WTC11 (cell line): Measurements from ENCODE around the gene CSRP3.

Source experiments
- ELF4 ChIP-seq: sonication (generic); formaldehyde crosslinking; IDR thresholded peaks from 2 replicates; pipeline ENCODE4 v1.8.1; 2022; ENCODE audit warnings: low read depth, mild to moderate bottlenecking, moderate library complexity, missing genetic modification reagents
- MYBL2 ChIP-seq: sonication (generic); formaldehyde crosslinking; IDR thresholded peaks from 2 replicates; pipeline ENCODE4 v1.8.1; 2023; ENCODE audit warnings: mild to moderate bottlenecking, moderate library complexity, missing genetic modification reagents
- NFYB ChIP-seq: sonication (generic); formaldehyde crosslinking; conservative IDR thresholded peaks from 2 replicates; pipeline ENCODE4 v1.8.0; 2022; ENCODE audit warnings: low read depth, missing genetic modification reagents
- SMAD3 ChIP-seq: sonication (generic); formaldehyde crosslinking; IDR thresholded peaks from 2 replicates; pipeline ENCODE4 v1.8.0; 2022; ENCODE audit warnings: missing genetic modification reagents, mild to moderate bottlenecking, borderline replicate concordance
- SP1 ChIP-seq: sonication (generic); formaldehyde crosslinking; conservative IDR thresholded peaks from 2 replicates; pipeline ENCODE4 v1.8.1; 2022; ENCODE audit warnings: missing genetic modification reagents
- ZBTB21 ChIP-seq: sonication (generic); formaldehyde crosslinking; IDR thresholded peaks from 2 replicates; pipeline ENCODE4 v1.8.1; 2023; ENCODE audit warnings: mild to moderate bottlenecking, missing genetic modification reagents, borderline replicate concordance
- TF ChIP-seq, protein P1 (sequence below): sonication (generic); formaldehyde crosslinking; IDR thresholded peaks from 2 replicates; pipeline ENCODE4 v1.8.1; 2023; ENCODE audit warnings: mild to moderate bottlenecking, moderate library complexity, missing genetic modification reagents
- TF ChIP-seq, protein P2 (sequence below): fragments of 200-600 bp; IDR thresholded peaks from 2 replicates; pipeline ENCODE4 v1.8.0; 2022; ENCODE audit warnings: antibody characterized with exemption
- TF ChIP-seq, protein P3 (sequence below): sonication (generic); formaldehyde crosslinking; IDR thresholded peaks from 2 replicates; pipeline ENCODE4 v1.8.0; 2023; ENCODE audit warnings: missing genetic modification reagents
- TF ChIP-seq, protein P4 (sequence below): sonication (generic); formaldehyde crosslinking; IDR thresholded peaks from 2 replicates; pipeline ENCODE4 v1.8.0; 2022; ENCODE audit warnings: mild to moderate bottlenecking, missing genetic modification reagents
- TF ChIP-seq, protein P5 (sequence below): sonication (generic); formaldehyde crosslinking; IDR thresholded peaks from 2 replicates; pipeline ENCODE4 v1.8.1; 2023; ENCODE audit warnings: mild to moderate bottlenecking, missing genetic modification reagents, moderate library complexity
- TF ChIP-seq, protein P6 (sequence below): sonication (generic); formaldehyde crosslinking; IDR thresholded peaks from 2 replicates; pipeline ENCODE4 v1.8.1; 2023; ENCODE audit warnings: mild to moderate bottlenecking, missing genetic modification reagents, borderline replicate concordance

DNA sequence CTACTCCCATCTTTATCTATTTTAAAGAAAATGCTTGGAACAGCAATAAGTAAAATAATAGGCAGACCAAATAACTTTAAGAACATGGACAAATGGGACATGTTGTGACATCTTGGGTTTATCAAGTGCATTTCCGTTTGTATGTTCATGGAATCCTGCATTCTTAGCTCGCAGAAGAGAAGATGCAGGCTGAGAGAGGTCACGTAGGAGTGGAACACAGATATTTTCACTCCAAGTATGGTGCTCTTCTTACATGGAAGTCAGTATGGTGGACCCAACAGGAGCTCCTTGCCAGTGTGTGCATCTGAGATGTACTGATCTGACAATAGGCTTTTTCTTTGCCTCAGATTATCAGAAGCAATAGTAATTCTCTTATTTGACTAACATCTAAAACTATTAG lies 37.3 kb upstream of the CSRP3 start:
- TF ChIP-seq, protein P1, sequence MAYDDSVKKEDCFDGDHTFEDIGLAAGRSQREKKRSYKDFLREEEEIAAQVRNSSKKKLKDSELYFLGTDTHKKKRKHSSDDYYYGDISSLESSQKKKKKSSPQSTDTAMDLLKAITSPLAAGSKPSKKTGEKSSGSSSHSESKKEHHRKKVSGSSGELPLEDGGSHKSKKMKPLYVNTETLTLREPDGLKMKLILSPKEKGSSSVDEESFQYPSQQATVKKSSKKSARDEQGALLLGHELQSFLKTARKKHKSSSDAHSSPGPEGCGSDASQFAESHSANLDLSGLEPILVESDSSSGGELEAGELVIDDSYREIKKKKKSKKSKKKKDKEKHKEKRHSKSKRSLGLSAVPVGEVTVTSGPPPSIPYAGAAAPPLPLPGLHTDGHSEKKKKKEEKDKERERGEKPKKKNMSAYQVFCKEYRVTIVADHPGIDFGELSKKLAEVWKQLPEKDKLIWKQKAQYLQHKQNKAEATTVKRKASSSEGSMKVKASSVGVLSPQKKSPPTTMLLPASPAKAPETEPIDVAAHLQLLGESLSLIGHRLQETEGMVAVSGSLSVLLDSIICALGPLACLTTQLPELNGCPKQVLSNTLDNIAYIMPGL (CRISPR knock-in tag), result no peak
- TF ChIP-seq, protein P2, sequence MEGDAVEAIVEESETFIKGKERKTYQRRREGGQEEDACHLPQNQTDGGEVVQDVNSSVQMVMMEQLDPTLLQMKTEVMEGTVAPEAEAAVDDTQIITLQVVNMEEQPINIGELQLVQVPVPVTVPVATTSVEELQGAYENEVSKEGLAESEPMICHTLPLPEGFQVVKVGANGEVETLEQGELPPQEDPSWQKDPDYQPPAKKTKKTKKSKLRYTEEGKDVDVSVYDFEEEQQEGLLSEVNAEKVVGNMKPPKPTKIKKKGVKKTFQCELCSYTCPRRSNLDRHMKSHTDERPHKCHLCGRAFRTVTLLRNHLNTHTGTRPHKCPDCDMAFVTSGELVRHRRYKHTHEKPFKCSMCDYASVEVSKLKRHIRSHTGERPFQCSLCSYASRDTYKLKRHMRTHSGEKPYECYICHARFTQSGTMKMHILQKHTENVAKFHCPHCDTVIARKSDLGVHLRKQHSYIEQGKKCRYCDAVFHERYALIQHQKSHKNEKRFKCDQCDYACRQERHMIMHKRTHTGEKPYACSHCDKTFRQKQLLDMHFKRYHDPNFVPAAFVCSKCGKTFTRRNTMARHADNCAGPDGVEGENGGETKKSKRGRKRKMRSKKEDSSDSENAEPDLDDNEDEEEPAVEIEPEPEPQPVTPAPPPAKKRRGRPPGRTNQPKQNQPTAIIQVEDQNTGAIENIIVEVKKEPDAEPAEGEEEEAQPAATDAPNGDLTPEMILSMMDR, result no peak
- TF ChIP-seq SP1 (CRISPR knock-in tag) (no peak), ELF4 (CRISPR knock-in tag) (no peak), ZBTB21 (no peak), SMAD3 (CRISPR knock-in tag) (no peak), MYBL2 (no peak), NFYB (CRISPR knock-in tag) (no peak)
- TF ChIP-seq, protein P3, sequence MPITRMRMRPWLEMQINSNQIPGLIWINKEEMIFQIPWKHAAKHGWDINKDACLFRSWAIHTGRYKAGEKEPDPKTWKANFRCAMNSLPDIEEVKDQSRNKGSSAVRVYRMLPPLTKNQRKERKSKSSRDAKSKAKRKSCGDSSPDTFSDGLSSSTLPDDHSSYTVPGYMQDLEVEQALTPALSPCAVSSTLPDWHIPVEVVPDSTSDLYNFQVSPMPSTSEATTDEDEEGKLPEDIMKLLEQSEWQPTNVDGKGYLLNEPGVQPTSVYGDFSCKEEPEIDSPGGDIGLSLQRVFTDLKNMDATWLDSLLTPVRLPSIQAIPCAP (CRISPR knock-in tag), result no peak
- TF ChIP-seq, protein P4, sequence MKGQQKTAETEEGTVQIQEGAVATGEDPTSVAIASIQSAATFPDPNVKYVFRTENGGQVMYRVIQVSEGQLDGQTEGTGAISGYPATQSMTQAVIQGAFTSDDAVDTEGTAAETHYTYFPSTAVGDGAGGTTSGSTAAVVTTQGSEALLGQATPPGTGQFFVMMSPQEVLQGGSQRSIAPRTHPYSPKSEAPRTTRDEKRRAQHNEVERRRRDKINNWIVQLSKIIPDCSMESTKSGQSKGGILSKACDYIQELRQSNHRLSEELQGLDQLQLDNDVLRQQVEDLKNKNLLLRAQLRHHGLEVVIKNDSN (CRISPR knock-in tag), result no peak
- TF ChIP-seq, protein P5, sequence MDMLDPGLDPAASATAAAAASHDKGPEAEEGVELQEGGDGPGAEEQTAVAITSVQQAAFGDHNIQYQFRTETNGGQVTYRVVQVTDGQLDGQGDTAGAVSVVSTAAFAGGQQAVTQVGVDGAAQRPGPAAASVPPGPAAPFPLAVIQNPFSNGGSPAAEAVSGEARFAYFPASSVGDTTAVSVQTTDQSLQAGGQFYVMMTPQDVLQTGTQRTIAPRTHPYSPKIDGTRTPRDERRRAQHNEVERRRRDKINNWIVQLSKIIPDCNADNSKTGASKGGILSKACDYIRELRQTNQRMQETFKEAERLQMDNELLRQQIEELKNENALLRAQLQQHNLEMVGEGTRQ (CRISPR knock-in tag), result no peak
- TF ChIP-seq, protein P6, sequence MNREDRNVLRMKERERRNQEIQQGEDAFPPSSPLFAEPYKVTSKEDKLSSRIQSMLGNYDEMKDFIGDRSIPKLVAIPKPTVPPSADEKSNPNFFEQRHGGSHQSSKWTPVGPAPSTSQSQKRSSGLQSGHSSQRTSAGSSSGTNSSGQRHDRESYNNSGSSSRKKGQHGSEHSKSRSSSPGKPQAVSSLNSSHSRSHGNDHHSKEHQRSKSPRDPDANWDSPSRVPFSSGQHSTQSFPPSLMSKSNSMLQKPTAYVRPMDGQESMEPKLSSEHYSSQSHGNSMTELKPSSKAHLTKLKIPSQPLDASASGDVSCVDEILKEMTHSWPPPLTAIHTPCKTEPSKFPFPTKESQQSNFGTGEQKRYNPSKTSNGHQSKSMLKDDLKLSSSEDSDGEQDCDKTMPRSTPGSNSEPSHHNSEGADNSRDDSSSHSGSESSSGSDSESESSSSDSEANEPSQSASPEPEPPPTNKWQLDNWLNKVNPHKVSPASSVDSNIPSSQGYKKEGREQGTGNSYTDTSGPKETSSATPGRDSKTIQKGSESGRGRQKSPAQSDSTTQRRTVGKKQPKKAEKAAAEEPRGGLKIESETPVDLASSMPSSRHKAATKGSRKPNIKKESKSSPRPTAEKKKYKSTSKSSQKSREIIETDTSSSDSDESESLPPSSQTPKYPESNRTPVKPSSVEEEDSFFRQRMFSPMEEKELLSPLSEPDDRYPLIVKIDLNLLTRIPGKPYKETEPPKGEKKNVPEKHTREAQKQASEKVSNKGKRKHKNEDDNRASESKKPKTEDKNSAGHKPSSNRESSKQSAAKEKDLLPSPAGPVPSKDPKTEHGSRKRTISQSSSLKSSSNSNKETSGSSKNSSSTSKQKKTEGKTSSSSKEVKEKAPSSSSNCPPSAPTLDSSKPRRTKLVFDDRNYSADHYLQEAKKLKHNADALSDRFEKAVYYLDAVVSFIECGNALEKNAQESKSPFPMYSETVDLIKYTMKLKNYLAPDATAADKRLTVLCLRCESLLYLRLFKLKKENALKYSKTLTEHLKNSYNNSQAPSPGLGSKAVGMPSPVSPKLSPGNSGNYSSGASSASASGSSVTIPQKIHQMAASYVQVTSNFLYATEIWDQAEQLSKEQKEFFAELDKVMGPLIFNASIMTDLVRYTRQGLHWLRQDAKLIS (CRISPR knock-in tag), result no peak
